ENCODE results near the gene BICDL2.

DNA sequence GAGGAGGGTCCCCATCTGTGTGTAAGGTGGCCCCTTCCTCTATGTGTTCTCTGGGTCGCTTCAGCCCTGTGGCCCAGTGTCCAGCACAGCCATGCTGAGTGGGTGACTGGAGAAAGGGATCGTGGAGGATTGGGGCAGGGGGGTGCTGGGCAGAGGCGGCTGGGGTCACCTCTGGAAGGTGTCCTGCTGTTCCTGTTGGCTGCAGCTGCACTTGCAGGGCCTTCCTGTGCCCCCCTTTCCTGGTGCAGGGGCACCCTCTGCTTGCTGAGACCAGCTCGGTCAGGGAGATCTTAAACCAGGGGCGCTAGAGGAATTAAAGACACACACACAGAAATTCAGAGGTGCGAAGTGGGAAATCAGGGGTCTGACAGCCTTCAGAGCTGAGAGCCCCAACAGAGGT lies 39.8 kb upstream of the BICDL2 start:
- TF ChIP-seq TAF1 (IDR thresholded peaks at IDR 0.05; ENCODE audit: low read depth, low read length) (no peak), POLR2A (IDR thresholded peaks at IDR 0.05; ENCODE audit: low read depth, low read length) (no peak), SPI1 (IDR thresholded peaks at IDR 0.05; ENCODE audit: low read depth, low read length) (no peak), POLR2AphosphoS5 (IDR thresholded peaks at IDR 0.05; ENCODE audit: low read depth, low read length) (no peak), PAX5 (IDR thresholded peaks at IDR 0.05; ENCODE audit: insufficient read depth, low read length, severe bottlenecking) (no peak), POU2F2 (IDR thresholded peaks at IDR 0.05; ENCODE audit: low read depth, low read length) (no peak)
